ENCODE data around the gene NRF1.

DNA sequence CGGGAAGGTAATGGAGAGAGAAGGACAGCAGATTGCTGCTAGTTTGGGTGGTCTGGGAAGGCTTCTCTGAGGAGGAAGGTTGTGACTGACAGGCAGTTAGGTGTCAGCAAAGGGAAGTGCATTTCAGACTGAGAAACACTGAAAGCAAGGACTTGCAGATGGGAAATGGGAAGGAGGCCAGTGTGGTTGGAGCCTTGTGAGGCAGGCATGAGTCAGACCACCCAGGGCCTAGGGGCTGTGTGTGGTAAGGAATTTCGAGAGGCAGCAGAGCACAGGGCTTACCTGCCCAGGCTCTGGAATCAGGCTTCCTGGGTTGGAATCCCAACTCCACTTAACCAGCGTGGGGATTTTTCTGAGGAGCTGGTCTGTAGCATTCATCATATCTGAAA is 53.5 kb downstream of the NRF1 start:
- TF ChIP-seq, protein P1, sequence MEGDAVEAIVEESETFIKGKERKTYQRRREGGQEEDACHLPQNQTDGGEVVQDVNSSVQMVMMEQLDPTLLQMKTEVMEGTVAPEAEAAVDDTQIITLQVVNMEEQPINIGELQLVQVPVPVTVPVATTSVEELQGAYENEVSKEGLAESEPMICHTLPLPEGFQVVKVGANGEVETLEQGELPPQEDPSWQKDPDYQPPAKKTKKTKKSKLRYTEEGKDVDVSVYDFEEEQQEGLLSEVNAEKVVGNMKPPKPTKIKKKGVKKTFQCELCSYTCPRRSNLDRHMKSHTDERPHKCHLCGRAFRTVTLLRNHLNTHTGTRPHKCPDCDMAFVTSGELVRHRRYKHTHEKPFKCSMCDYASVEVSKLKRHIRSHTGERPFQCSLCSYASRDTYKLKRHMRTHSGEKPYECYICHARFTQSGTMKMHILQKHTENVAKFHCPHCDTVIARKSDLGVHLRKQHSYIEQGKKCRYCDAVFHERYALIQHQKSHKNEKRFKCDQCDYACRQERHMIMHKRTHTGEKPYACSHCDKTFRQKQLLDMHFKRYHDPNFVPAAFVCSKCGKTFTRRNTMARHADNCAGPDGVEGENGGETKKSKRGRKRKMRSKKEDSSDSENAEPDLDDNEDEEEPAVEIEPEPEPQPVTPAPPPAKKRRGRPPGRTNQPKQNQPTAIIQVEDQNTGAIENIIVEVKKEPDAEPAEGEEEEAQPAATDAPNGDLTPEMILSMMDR (IDR thresholded peaks at IDR 0.05), result no peak
- TF ChIP-seq REST (IDR thresholded peaks at IDR 0.05; ENCODE audit: insufficient read depth in 1 of 2, low read depth in 2 of 2, low read length in 1 of 2) (no peak), POLR2AphosphoS5 (IDR thresholded peaks at IDR 0.05; ENCODE audit: low read depth, low read length) (no peak), SIN3A (IDR thresholded peaks at IDR 0.05; ENCODE audit: borderline replicate concordance, insufficient read depth, low read depth, low read length) (no peak)
